Activated CD8-positive, alpha-beta memory T cell treated with anti-CD3 and anti-CD28 coated beads for 48 hours (primary cell): ENCODE data around the gene FIBCD1.
"Not testable (repeated sequence)": the region's sequence is repeated elsewhere in the genome, so short reads cannot be mapped to it uniquely, and the experiment has no call there.

Experiments
- DNase-seq, 3 experiments: peaks; one replicate each; pipeline ENCODE4 v3.0.0-alpha.2; 2020; ENCODE audit warnings: low read depth in 2 of 3, low spot score in 2 of 3

The FIBCD1 gene

GRCh38 chr9:130955947-130956621 is 17.0 kb upstream of the FIBCD1 start:
- no peak for DNase-seq

- DNase-seq: not testable (repeated sequence)
These were observed 15.9 kb upstream of the FIBCD1 start for GRCh38 chr9:130954925-130955324.

GRCh38 chr9:130954317-130954716 is 15.3 kb upstream of the FIBCD1 start:
- no peak for DNase-seq

- DNase-seq: no peak
These were observed 13.2 kb upstream of the FIBCD1 start for GRCh38 chr9:130952065-130952762.

GRCh38 chr9:130950039-130950311 is 10.9 kb upstream of the FIBCD1 start:
- no peak for DNase-seq

- no peak for DNase-seq
These were observed 10.4 kb upstream of the FIBCD1 start for GRCh38 chr9:130949188-130950038.

- no peak for DNase-seq
These were observed 9.2 kb upstream of the FIBCD1 start for GRCh38 chr9:130948266-130948665.

- DNase-seq: no peak
These were observed 8.6 kb upstream of the FIBCD1 start for GRCh38 chr9:130947618-130948140.

GRCh38 chr9:130946766-130947617 is 7.9 kb upstream of the FIBCD1 start:
- no peak for DNase-seq

GRCh38 chr9:130945173-130945572 is 6.1 kb upstream of the FIBCD1 start:
- DNase-seq: no peak

- no peak for DNase-seq
These were observed 5.5 kb upstream of the FIBCD1 start for GRCh38 chr9:130944510-130945058.

- DNase-seq: no peak
These were observed 4.7 kb upstream of the FIBCD1 start for GRCh38 chr9:130943777-130944176.

- no peak for DNase-seq
These were observed 4.2 kb upstream of the FIBCD1 start for GRCh38 chr9:130943221-130943620.

- no peak for DNase-seq
These were observed 3.6 kb upstream of the FIBCD1 start for GRCh38 chr9:130942679-130943078.

- DNase-seq: no peak
These were observed 3.0 kb upstream of the FIBCD1 start for GRCh38 chr9:130942084-130942483.

- peak; percentile 24 to 61 (median 57) for DNase-seq
These were observed 1.9 kb upstream of the FIBCD1 start for GRCh38 chr9:130940693-130941576.

GRCh38 chr9:130940027-130940549 is 1.0 kb upstream of the FIBCD1 start:
- no peak for DNase-seq

- DNase-seq: no peak
These were observed 469 bp upstream of the FIBCD1 start for GRCh38 chr9:130939405-130940026.

GRCh38 chr9:130938184-130938651 is 829 bp downstream of the FIBCD1 start:
- no peak for DNase-seq
